Measurements from ENCODE around the gene INO80E.
A peak's percentile ranks its signal among the peaks of the same experiment; 100 is the strongest.

INO80E gene

GRCh38 chr16:29993191-29993902, 2.7 kb upstream of the INO80E start:
- no peak for DNase-seq

- no peak for DNase-seq
Measured at GRCh38 chr16:29993903-29994599, 2.0 kb upstream of the INO80E start.

- no peak for DNase-seq
Measured at GRCh38 chr16:29994600-29995323, 1.3 kb upstream of the INO80E start.

GRCh38 chr16:29995324-29995910, 624 bp upstream of the INO80E start, which contains the start of gene HIRIP3:
HIRIP3 (minus strand) TSS chr16:29995617; CDS start chr16:29995605, 12 bp downstream.
- peak; percentile 87 for DNase-seq

DNA sequence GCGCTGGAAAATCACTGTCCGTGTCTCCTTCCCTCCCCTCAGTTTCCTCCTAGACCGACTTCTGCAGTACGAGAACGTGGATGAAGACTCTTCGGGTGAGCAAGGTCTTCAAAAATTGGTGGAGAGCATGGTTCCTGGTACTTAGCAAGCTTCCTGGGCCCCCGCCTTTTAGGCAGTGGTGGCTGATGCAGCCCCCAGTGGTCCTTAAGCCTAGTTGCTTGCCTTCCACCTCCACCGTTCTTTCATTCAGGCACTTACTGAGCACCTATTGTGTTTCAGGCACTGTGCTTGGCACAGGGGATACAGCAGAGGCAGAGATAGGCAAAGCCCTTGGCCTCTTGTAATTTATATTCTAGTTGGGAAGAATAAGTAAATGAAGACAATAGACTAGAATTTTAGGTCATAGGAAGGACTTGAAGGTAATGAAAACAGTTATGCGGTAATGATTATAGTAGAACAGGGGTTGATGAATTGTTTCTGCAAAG, 767 bp downstream of the INO80E start:
- no peak for DNase-seq

DNA sequence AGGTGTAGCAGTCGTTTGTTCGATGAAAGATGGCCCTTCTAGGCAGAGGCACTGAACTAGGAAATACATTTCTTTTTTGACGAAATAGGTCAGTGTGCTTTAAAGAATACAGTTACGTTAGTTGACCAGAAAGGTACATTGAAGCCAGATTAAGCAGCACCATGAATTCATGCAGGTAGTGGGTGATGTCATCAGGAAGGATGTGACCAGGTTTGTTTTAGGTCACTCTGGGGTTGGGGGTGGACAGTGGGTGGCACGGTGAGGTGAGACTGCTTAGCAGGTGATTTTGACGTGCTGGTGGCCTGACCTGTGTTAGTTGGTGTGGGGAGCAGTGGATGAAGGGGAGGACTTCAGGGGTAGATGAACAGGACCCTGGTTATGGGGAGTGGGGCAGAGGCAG, 3.6 kb downstream of the INO80E start:
- no peak for DNase-seq

GRCh38 chr16:30000735-30001631, 4.9 kb downstream of the INO80E start:
- no peak for DNase-seq

DNA sequence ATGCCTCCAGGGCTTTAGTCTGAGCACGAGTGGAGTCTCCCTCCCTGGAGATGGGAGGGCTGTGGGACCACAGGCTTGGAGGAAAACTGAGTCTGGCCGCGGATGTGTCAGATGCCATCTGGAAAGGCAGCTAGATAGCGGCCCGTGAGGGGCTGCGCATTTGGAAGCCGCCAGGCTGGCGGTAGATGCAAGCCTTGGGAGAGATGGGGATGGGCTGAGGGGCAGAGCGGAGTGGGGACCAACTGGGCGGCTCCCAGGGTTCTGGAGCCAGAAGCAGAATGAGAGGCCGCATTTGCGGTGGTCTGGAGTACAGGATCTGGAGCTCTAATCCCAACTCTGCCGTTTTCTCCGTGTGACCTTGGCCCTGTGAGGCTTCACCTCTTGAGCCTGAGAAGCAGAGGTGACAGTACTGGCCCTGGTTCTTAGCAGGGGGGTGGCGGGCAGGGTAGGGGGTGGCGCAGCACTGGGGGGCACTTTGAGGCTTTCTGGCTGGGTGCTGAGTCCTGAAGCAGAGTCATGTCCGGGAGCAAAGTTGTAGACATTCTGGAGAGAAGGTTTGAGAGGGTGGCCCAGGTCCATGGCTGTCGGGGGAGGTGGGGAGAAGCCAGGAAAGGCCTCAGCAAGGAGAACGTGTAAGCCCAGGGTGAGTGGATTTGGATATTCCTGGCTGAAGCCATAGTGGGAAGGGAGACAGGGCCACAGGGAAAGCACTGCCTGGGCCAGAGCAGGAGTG, 6.7 kb downstream of the INO80E start:
- DNase-seq: no peak

DNA sequence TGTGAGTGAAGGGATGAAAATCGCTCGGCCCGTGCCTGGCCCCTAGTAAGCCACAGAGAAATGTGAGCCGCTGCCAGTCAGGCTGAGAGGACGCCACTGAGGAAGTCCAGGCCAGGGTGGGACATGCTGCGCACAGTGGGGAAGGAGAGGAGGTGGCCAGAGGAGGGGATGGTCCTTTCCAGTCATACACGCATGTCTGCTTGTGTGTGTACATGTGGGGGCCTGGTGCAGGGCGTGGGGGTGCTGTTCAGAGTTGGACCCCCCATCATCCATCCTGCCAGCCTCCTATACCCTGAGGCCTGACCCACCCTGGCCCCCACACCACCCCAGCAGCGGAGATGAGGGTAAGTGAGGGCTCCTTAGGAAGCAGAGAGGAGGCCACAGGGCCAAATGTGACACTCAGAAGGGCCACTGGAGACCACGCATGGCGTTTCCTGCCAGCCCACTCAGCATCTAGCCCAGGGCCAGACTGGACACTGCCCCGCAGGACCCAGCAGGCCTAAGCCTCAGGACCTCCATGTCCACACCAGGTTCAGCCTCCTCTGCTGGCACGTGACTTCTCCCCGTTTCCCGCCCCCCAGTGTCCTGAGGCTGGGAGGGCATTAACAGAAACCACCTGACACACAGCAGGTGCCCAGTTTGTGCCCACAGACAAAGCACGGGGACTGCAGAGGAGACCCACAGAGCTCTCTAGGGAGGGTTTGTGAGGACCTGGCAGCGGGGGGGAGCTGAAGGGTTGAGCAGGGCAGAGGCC, 7.8 kb downstream of the INO80E start:
- DNase-seq: no peak

DNA sequence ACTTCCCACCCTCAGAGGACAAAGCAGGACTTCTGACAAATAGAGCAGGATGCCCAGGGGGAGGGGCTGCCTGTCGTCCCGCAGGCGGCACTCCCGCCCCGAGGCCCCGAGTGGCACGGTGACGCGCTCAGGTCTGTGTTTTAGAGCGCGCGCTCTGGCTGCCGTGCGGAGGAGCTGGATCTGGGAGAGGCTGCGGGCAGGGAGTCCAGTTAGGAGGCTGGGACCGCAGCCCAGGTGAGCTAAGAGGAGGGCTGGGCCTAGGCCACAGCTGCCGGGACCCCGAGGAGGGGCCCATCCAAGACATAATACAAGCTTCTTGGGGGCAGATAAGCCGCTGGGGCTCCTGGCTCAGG, 8.4 kb downstream of the INO80E start:
- no peak for DNase-seq

DNA sequence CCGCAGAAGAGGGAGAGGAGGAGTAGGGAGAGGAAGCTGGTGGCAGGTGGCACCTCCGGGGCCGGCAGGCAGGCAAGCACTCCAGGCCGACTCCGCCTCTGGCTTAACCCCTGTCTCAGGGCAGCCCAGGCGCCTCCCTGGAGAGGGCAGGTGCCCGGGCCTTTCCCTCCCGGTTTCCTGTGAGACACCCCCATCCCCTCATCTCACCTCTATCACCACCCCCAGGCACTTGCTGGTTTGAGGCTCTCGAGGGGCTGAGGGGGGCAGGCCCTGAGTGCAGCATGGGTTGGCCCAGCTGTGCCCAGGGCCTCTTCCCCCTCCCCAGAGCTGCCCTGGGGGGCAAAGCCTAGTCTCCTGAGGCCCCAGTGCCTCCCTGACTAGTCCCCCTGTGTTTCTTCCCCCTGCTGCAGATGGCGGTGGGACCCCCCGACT, 8.8 kb downstream of the INO80E start:
- no peak for DNase-seq

GRCh38 chr16:30005341-30006094, 9.5 kb downstream of the INO80E start:
- DNase-seq: peak; percentile 21

DNA sequence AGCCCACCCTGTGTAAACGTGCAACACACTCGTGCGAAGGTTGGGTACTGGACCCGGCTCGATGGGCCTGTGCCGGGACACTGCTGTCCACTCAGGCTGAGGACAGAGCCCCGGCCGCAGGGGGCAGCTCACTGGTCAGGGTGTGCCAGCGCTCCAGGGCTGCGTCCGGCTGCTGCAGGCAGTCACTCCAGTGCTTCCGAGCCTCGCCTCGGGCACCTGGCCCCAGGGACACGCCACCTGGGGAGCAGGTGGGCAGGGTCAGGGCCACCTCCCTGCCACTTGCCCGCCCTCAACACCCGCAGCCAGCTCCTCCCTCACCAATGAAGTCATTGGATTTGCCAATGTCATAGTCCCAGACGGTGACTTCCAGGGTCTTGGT, 10.0 kb downstream of the INO80E start:
- DNase-seq: no peak

DNA sequence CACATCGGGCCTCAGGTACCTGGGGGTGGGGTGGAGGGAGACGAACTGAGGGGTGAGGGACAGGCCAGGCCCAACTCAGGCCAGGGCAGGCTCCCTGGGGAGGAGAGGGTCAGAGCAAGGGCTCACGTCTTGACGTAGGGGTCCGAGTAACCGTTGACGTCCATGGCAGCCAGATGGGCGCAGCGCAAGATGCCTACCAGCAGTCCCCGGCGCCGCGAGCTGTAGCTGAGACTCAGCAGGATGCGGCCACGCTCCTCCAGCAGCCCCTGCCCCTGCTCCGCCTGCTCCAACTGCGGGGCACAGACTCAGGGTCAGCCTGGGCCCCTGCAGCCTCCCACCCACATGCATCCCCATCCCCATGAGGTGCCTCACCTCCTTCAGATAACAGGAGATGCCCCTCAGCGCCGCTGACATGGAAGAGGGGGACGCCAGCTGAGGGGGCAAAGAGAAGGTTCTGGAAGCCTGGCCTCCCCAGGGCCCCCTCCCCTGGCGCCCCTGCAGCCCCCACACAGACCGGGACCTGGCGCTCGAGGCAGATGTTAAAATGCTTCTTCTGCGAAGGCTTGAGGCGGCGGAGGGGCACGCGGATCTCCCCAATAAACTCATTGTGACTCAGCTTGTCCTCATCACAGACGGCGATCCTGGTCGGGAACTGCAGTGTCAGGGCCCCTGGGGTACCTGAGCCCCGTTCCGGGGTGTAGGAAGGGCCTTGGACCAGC, 10.8 kb downstream of the INO80E start:
- no peak for DNase-seq

DNA sequence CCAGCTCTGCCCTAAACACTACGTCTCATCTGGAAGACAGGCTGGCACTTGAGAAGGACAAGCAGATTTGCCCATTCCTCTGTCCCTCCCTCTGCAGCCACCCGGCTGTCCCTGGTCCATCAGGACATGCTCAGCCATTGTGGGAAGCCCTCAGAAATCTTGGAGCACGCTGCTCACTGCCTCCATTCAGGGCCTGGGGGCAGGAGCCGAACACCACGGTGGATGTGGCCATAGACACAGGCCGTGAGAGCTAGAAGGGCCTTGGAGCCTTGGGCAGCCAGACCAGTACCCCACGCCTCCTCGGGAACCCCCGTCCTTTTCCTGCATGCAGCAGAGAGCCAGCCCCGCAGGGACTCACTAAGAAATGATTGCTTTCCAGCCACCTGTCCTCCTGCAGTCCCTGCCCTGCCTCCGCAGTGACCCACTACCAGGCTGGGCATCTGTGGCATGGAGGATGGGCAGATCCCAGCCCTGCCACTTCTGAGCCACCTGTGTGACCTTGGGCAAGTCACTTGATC, 11.4 kb downstream of the INO80E start:
- no peak for DNase-seq

GRCh38 chr16:30009085-30009862, 13.2 kb downstream of the INO80E start:
- no peak for DNase-seq

- DNase-seq: no peak
Measured at GRCh38 chr16:30009990-30010843, 14.2 kb downstream of the INO80E start.

All from central memory CD4-positive, alpha-beta T cell (primary cell).